SK-N-SH treated with all-trans-retinoic acid at 6 μM for 48 hours (cell line): Measurements from ENCODE around the gene AUTS2.

Experiments
- ATAC-seq: fragments of 200-7000 bp; cut with Tn5 transposase; 3 replicates; pipeline ENCODE4 v1.9.1; 2020; ENCODE audit warnings: mild to moderate bottlenecking, moderate library complexity
- ARNTL ChIP-seq: fragments of 450-650 bp; formaldehyde crosslinking; IDR thresholded peaks from 2 replicates; pipeline ENCODE4 v1.5.0; 2020; ENCODE audit warnings: low read depth, mild to moderate bottlenecking, moderate library complexity, borderline replicate concordance
- BACH2 ChIP-seq: fragments of 250-450 bp; sonication (Bioruptor Pico); IDR thresholded peaks from 2 replicates; pipeline ENCODE4 v1.9.0; 2021; ENCODE audit warnings: mild to moderate bottlenecking, borderline replicate concordance
- CREB5 ChIP-seq: fragments of 250-450 bp; sonication (Bioruptor Pico); IDR thresholded peaks from 2 replicates; pipeline ENCODE4 v1.5.1; 2020; ENCODE audit warnings: low read depth, mild to moderate bottlenecking, moderate library complexity
- ESRRG ChIP-seq: fragments of 250-450 bp; sonication (Bioruptor Pico); IDR thresholded peaks from 2 replicates; pipeline ENCODE4 v1.6.1; 2021; ENCODE audit warnings: mild to moderate bottlenecking
- GLIS3 ChIP-seq: fragments of 250-450 bp; sonication (Bioruptor Pico); IDR thresholded peaks from 2 replicates; pipeline ENCODE4 v1.5.0; 2020; ENCODE audit warnings: mild to moderate bottlenecking, moderate library complexity
- ISL1 ChIP-seq: fragments of 250-450 bp; sonication (Bioruptor Pico); IDR thresholded peaks from 2 replicates; pipeline ENCODE4 v2.1.2; 2022; ENCODE audit warnings: mild to moderate bottlenecking, moderate library complexity
- OSR1 ChIP-seq: fragments of 250-450 bp; sonication (Bioruptor Pico); IDR thresholded peaks from 2 replicates; pipeline ENCODE4 v1.8.0; 2022; ENCODE audit warnings: moderate library complexity, mild to moderate bottlenecking, inconsistent platforms
- PATZ1 ChIP-seq: fragments of 250-450 bp; sonication (Bioruptor Pico); IDR thresholded peaks from 2 replicates; pipeline ENCODE4 v1.8.0; 2020; ENCODE audit warnings: mild to moderate bottlenecking, moderate library complexity, borderline replicate concordance
- POU6F1 ChIP-seq: fragments of 250-450 bp; sonication (Bioruptor Pico); IDR thresholded peaks from 2 replicates; pipeline ENCODE4 v1.8.0; 2021; ENCODE audit warnings: low read depth, mild to moderate bottlenecking, moderate library complexity, borderline replicate concordance
- PPARA ChIP-seq: fragments of 250-450 bp; sonication (Bioruptor Pico); IDR thresholded peaks from 2 replicates; pipeline ENCODE4 v1.5.0; 2020; ENCODE audit warnings: mild to moderate bottlenecking, borderline replicate concordance
- TCF4 ChIP-seq: fragments of 250-450 bp; sonication (Bioruptor Pico); IDR thresholded peaks from 2 replicates; pipeline ENCODE4 v1.8.0; 2021; ENCODE audit warnings: mild to moderate bottlenecking, moderate library complexity, borderline replicate concordance
- TOX ChIP-seq: fragments of 250-450 bp; sonication (Bioruptor Pico); IDR thresholded peaks from 2 replicates; pipeline ENCODE4 v1.8.0; 2021; ENCODE audit warnings: mild to moderate bottlenecking, moderate library complexity, borderline replicate concordance
- ZFP3 ChIP-seq: fragments of 250-450 bp; sonication (Bioruptor Pico); IDR thresholded peaks from 2 replicates; pipeline ENCODE4 v1.5.0; 2020; ENCODE audit warnings: mild to moderate bottlenecking, moderate library complexity
- ZNF565 ChIP-seq: fragments of 450-650 bp; formaldehyde crosslinking; conservative IDR thresholded peaks from 2 replicates; pipeline ENCODE4 v1.5.0; 2020; ENCODE audit warnings: low read depth, mild to moderate bottlenecking, moderate library complexity
- ZNF70 ChIP-seq: fragments of 450-650 bp; formaldehyde crosslinking; IDR thresholded peaks from 2 replicates; pipeline ENCODE4 v1.5.0; 2020; ENCODE audit warnings: mild to moderate bottlenecking, moderate library complexity
- ZNF8 ChIP-seq: fragments of 450-650 bp; formaldehyde crosslinking; IDR thresholded peaks from 2 replicates; pipeline ENCODE4 v1.5.0; 2020; ENCODE audit warnings: mild to moderate bottlenecking, moderate library complexity
- TF ChIP-seq, protein P1 (sequence below): fragments of 250-450 bp; sonication (Bioruptor Pico); IDR thresholded peaks from 2 replicates; pipeline ENCODE4 v1.5.0; 2020; ENCODE audit warnings: mild to moderate bottlenecking, moderate library complexity

AUTS2 gene

DNA sequence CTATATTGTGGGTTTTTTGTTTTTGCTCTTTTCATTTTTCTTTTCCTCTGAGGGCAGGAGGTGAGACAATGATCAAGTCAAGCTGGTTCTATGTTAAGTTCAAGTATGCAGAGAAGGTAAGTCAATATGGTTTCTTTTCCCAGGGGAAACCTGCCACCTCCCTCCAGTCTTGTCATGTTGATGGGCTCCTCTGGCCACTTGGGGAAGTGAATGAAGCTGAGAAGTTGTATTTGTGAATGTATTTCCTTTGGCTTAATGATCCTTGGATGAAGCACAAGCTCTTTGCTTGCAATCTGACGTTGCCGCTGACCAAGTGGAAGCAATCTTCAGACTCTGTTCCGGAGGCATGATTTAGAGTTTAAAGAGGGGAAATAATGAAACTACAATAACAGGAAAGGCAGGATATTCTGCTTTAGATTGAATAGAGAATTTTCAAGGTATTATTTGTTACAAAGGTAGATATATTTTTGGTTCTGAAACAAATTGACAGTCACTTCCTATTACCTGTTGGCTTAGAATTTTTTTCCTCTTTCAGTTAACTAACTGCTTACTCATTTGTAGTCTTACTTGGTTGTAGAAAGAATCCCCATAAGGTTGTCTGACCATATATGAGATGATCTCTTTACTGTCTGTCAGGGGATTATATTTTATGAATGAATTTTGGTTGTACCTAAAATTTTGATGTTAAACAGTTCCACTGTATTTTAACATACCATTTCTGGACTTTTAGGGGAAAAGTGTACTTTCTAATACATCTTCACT lies 369.6 kb downstream of the AUTS2 start:
- TF ChIP-seq PATZ1 (CRISPR knock-in tag) (no peak), TCF4 (no peak), ZNF565 (CRISPR knock-in tag) (no peak), ZFP3 (no peak), PPARA (CRISPR knock-in tag) (no peak), ISL1 (CRISPR knock-in tag) (no peak)
- peak; percentile 13; the same call in 1 of the 3 replicates for ATAC-seq

DNA sequence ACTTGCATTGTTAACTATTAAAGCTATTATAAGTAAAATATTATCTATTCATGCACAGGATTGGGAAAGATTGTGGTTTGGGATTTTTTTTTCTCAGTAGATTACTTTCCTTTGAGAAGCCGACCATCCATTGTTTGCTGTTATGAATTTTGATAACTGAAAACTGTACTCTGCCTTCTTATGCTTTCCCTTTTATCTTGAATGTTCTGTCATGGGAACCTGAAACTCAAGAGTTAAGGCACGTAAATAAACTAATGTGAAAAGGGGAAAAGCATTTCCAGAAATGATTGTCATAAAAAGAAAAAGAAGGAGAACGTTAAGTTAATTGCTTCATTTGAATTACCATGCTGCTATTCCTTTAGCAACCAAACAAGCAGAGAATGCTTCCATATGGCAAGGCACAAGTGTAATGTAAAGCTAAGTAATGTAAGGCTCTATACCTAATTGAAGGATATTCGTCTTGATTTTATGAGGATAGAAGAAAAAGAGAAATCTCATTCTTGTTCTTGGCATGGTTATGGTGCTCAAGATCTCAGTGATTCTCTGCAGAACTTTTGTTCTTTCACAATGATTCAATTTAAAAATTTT lies 370.8 kb downstream of the AUTS2 start:
- ATAC-seq, result no peak

More for the DNA sequence above, 370.8 kb downstream of the AUTS2 start:
- no peak for TF ChIP-seq BACH2 (CRISPR knock-in tag)
- TF ChIP-seq ZNF565 (CRISPR knock-in tag), result no peak
- no peak for TF ChIP-seq OSR1
- no peak for TF ChIP-seq TOX (CRISPR knock-in tag)
- TF ChIP-seq PATZ1 (CRISPR knock-in tag), result no peak
- TF ChIP-seq ZNF70 (CRISPR knock-in tag), result no peak
- TF ChIP-seq ESRRG, result no peak
- TF ChIP-seq, protein P1, sequence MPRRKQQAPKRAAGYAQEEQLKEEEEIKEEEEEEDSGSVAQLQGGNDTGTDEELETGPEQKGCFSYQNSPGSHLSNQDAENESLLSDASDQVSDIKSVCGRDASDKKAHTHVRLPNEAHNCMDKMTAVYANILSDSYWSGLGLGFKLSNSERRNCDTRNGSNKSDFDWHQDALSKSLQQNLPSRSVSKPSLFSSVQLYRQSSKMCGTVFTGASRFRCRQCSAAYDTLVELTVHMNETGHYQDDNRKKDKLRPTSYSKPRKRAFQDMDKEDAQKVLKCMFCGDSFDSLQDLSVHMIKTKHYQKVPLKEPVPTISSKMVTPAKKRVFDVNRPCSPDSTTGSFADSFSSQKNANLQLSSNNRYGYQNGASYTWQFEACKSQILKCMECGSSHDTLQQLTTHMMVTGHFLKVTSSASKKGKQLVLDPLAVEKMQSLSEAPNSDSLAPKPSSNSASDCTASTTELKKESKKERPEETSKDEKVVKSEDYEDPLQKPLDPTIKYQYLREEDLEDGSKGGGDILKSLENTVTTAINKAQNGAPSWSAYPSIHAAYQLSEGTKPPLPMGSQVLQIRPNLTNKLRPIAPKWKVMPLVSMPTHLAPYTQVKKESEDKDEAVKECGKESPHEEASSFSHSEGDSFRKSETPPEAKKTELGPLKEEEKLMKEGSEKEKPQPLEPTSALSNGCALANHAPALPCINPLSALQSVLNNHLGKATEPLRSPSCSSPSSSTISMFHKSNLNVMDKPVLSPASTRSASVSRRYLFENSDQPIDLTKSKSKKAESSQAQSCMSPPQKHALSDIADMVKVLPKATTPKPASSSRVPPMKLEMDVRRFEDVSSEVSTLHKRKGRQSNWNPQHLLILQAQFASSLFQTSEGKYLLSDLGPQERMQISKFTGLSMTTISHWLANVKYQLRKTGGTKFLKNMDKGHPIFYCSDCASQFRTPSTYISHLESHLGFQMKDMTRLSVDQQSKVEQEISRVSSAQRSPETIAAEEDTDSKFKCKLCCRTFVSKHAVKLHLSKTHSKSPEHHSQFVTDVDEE (CRISPR knock-in tag), result no peak
- TF ChIP-seq POU6F1 (CRISPR knock-in tag), result no peak
- TF ChIP-seq CREB5 (CRISPR knock-in tag), result no peak
- TF ChIP-seq GLIS3, result no peak
- no peak for TF ChIP-seq ISL1 (CRISPR knock-in tag)
- no peak for TF ChIP-seq ZNF8 (CRISPR knock-in tag)
- no peak for TF ChIP-seq ARNTL (CRISPR knock-in tag)
- no peak for TF ChIP-seq PPARA (CRISPR knock-in tag)
